ENCODE data around the gene UBN2. TPM values are rescaled to one million over a fixed set of nuclear protein-coding genes. Genes with fewer than 3 reads are reported as not detected.
"Not testable (repeated sequence)": the region's sequence is repeated elsewhere in the genome, so short reads cannot be mapped to it uniquely, and the experiment has no call there.

Gene UBN2
- total RNA-seq, 1 donor, result 8.0 TPM

DNA sequence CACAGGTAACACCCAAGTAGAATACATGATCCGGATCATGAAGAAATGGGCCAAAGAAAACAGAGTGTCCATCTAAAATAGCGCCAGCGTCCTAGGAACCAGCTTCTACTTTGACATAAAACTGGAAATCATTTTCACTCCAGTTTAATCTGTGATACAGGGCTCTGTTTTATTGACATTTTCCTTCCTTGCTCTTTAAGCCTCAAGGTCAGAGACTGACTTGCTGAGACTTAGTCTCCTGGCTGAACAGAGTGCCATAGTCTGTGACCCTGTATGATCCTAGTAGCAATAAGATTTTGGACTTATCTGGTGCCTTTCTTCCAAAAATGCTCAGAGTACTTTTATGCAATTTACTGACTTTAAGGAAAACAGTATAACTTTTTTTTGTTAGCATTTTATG lies 41.7 kb upstream of the UBN2 start:
- no peak for TF ChIP-seq CTCF (IDR thresholded peaks at IDR 0.05; ENCODE audit: insufficient read depth, low read length)
- H3K4me3 ChIP-seq (ENCODE audit: low read depth, low read length), result no peak overlapping the region
- DNase-seq (ENCODE audit: low read depth), result no peak

- DNase-seq (ENCODE audit: low read depth), result no peak
- TF ChIP-seq CTCF (IDR thresholded peaks at IDR 0.05; ENCODE audit: insufficient read depth, low read length), result no peak
- H3K4me3 ChIP-seq (ENCODE audit: low read depth, low read length), result no peak overlapping the region
Observed at GRCh38 chr7:139192014-139192706, 38.9 kb upstream of the UBN2 start.

GRCh38 chr7:139200382-139200781 lies 30.7 kb upstream of the UBN2 start:
- TF ChIP-seq CTCF (IDR thresholded peaks at IDR 0.05; ENCODE audit: insufficient read depth, low read length), result no peak
- no peak overlapping the region for H3K4me3 ChIP-seq (ENCODE audit: low read depth, low read length)
- DNase-seq (ENCODE audit: low read depth), result no peak

- no peak for TF ChIP-seq CTCF (IDR thresholded peaks at IDR 0.05; ENCODE audit: insufficient read depth, low read length)
- no peak overlapping the region for H3K4me3 ChIP-seq (ENCODE audit: low read depth, low read length)
- DNase-seq (ENCODE audit: low read depth), result peak; percentile 7
Observed at GRCh38 chr7:139203992-139204391, 27.0 kb upstream of the UBN2 start.

DNA sequence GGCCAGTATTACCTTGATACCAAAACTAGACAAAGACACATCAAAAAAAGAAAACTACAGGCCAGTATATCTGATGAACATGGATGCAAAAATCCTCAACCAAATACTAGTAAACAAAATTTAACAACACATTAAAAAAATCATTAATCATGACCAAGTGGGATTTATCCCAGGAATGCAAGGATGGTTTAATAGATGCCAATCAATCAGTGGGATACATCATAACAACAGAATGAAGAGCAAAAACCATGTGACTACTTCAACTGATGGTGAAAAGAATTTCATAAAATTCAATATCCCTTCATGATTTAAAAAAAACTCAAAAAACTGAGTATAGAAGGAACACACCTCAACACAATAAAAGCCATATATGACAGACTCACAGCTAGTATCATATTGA lies 25.2 kb upstream of the UBN2 start:
- no peak overlapping the region for H3K4me3 ChIP-seq (ENCODE audit: low read depth, low read length)
- no peak for TF ChIP-seq CTCF (IDR thresholded peaks at IDR 0.05; ENCODE audit: insufficient read depth, low read length)

DNA sequence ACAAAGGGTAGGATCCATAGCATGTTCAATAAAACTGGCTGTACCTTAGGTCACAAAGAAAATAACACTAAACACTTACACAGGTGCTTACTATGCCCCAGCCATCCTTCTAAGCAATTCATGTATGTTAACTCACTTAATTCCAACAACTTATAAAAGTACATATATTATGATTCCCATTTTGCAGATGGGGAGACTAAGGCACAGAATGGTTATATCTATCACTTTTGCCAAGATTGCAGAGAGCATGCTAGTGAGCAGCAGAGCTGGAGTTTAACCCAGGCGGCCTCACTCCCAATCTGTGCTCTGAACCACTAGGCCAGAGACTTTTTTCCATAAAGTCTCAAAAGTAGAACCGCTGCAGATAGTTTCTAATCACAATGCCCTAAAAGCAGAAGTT lies 18.9 kb upstream of the UBN2 start:
- no peak overlapping the region for H3K4me3 ChIP-seq (ENCODE audit: low read depth, low read length)
- TF ChIP-seq CTCF (IDR thresholded peaks at IDR 0.05; ENCODE audit: insufficient read depth, low read length), result no peak
- DNase-seq (ENCODE audit: low read depth), result no peak

More for the DNA sequence above, 25.2 kb upstream of the UBN2 start:
- DNase-seq (ENCODE audit: low read depth), result no peak

DNA sequence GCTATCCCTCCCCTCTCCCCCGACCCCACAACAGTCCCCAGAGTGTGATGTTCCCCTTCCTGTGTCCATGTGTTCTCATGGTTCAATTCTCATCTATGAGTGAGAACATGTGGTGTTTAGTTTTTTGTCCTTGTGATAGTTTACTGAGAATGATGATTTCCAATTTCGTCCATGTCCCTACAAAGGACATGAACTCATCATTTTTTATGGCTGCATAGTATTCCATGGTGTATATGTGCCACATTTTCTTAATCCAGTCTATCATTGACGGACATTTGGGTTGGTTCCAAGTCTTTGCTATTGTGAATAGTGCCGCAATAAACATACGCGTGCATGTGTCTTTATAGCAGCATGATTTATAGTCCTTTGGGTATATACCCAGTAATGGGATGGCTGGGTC lies 17.5 kb upstream of the UBN2 start:
- not testable (repeated sequence) for H3K4me3 ChIP-seq (ENCODE audit: low read depth, low read length); DNase-seq (ENCODE audit: low read depth)
